ENCODE measurements around the gene INSIG1.

INSIG1 gene

DNA sequence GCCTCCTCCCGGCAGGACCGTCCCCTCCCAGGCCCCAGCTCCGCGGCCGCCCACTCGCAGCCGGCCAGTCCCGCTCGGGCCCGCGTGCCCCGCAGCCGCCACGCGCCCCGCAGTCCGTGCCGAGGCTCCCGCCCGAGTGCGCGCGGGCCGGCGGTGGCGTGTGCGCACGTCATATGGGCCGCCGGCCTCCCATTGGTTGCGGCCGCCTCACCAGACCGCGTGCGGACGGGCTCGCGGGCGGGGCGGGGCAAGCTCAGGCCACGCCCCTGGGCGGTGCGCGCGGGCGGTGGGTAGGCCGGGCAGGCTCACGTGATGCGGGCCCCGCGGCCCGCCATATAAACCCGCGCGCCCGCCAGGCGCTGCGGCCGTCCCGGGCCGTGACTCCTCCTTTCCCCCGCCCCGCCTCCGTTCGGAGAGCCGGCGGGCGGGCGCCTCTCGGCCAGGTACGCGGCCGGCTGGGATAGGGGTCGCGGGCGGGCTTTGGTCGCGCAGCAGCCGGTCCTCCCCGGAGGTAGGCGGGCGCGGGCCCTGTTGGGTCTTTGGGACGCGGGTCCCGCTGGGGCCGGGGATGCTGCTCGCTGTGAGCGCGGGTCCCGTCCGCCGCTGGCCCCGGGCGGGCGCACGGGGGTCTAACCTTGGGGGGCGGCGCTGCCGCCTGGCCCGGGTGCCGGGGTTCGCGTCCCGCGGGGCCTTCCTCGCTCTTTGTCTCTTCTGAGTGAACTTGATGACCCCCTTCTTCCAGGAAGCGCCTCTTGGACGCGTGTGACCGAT lies at the start of gene INSIG1:
Gene INSIG1, plus strand, starts transcription at position 362 of the 771 bp plus-strand sequence. Its CDS starts 408 bp downstream, at position 770.
- DNase-seq = peak; percentile 50

DNA sequence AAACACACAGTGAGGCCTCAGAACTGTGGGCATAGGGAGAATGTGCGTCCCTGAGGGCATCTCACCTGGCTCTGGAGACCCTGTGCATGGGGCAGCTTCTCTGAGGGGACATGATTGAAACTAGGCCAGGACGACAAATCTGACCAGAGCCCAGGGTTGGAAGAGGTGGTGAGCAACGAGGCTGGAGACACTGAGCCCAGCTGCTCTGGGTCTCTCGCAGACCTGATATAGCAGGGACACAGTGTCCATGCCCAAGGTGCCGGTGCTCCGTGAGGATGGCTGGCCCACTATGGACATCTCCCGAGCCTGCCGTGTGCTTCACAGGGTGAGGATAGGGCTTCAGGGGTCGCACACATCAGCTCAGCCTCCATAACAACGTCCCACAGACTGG lies 49.3 kb upstream of the INSIG1 start:
- no peak for DNase-seq

DNA sequence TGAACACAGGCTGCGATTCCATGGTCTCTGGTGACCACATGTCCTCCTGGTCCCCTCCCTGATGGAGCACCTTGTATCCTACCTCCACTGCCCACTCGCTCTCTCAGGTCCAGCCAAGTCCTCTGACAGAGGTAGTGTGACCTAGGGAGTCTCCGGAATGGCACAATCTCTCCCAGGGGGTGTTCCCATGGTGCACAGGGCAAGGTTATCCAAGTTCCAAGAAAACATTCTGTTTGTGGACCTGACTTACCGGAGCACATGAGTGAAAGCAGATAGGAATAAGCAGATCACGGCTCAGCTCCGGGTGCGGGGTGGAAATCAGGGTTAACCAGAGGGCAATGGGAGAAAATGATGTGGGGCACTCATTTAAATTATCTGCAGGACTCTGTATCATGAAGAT lies 45.8 kb upstream of the INSIG1 start:
- DNase-seq = no peak

DNA sequence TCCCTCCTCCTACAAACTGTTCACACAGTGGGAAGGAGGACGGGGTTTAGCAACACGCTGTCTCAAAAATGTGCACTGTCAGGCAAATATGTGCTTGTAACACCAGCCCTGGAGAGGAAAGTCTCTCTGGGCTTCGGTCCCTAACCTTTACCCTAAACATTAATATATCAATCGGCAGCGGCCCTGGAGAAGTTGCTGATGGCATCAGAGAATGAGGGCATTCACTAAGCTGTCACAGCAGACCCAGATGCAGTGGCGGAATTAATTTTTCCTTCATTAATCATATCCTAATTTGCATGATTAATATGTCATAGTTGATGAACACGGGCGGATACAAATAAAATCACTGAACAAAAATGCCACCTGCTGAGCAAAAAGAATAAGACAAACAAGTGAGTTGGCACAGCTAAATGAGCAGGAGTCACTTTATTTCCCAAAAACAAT lies 45.2 kb upstream of the INSIG1 start:
- no peak for DNase-seq

DNA sequence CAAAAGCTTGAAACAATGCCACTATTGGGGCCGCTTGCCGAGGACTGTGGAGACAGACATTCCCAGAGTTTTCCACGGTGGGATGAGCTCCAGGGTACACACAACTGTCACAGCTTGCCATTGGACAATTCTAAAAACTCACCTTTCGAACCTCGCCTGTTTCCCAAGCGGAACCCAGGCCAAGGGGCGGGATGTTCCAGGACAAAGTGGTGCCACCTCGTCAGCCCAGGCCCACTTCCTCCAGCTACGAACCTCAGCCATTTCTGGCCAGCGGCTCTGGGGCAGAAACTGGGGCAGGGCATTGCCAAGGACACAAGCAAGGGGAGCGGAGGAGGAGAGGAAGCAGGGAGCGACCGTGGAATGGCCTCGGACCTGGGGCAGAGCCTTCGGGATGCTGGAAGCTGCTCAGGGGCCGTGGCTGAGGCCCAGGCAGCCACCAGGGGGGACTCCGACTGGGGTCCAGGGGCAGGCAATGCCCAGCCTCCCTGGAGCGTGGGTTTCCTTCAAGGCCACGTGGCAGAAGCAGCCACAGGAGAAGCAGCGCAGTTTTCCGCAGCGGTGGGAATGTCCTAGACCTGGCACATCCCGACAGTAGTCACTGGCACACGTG lies 44.7 kb upstream of the INSIG1 start:
- no peak for DNase-seq

DNA sequence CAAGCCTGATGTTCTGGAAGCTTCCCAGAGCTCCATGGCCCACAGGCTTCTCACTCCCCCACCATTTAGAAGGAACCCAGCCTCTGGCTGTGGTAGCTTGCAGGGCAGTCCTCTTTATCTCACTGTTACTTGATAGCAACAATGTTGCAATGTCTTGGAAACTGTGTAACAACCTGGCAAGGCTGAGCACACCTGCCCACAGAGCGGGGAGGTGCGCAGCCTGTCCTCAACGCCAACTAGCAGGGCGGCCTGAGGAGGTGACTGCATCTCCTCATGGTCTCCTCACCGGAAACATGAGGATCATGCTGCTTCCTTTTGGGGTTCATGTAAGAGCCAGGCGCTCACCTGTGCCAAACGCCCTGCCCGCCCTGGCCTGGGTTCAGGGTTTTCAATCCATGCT lies 43.7 kb upstream of the INSIG1 start:
- DNase-seq = no peak

DNA sequence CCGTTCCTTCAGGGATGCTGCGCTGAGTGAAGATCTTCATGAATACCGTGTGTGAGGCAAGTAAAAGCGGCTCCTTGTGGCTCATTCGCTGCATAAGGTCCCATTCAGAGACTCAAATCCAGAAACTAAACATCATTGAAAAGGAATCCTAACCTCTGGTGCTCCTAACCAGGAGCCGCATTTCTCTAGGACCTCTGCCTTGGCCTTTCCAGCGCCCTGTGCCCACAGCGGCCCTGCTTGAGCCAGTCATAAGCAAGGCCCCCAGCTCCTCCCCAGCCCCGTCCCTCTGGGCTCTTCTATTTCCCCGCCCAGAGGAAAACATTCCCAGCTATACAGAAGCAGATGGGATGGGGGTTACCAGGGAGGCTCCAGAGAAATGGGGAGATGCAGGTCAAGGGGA lies 42.6 kb upstream of the INSIG1 start:
- DNase-seq = no peak

DNA sequence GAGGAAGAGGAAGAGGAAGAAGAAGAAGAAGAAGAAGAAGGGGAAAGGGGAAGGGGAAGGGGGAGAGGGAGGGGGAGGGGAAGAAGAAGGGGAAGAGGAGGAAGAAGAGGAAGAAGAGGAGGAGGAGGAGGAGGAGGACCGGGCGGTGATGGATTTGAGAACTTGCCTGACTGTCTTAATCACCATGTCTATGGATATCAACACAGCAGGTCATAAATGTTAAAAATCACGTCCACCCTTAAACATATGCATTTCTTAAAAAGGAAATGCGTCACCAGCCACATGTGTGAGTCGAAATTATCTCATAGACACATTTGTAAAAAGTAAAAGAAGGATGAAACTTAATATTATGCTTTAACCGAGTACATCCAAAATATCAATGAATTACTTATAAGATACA lies 42.1 kb upstream of the INSIG1 start:
- DNase-seq = no peak

DNA sequence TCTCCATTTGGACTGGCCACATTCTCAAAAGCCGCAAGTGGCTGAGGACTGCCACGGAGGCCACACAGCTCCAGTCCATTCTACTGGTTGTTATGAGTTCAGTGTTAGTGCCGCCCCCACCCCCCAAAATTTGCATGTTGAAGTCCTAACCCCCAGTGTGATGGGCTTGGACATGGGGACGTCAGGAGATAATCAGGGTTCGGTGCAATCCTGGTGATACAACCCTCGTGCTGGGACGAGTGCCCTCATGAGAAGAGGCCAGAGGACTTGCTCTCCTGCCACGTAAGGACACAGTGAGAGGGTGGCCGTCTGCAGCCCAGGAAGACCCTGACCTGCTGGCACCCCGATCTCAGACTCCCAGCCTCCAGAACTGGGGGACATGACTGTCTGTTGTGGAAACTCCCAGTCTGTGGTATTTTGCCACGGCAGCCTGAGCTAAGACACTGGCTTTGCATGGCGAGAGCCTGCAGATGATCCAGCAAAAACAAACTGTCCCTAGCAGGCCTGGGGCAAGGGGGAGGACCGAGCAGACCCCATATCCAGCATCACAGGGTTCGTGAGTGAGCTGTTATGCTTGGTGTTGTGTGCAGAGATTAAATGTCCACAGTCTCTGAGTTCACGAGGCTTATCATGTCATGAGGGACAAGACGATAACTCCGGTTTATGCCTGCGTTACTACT lies 41.5 kb upstream of the INSIG1 start:
- no peak for DNase-seq

DNA sequence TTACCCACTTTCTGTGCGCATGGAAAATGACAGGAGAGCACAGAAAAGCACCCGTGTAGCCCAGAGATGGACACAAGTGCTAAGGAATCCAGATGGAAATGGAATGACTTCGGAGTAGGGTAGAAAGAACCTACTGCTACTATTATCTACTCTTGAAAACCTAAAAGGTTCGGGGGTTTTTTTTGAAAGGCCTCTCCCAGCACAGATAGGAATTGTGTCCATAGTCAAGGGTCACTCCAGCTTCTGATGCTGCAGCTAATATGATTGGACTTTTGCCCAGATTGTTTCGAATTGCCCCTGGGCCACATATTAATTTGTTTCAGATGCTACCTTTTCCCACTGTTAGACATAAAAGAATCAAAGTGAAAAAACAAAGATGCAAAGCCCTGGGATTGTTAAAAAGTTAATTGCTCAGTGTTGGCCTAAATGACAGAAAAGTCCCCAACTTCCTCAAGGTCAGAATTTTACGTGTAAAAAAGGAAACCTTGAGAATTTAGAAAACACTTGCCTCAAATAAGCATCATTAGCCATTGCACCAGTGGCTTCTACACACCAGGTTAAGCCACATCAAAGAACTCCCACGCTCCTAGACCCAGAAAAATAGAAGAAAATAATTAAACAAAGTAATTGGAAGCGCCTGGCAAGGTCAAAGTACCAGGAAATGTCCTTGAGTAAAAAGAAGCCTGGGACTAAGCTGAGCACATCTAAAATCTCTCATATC lies 40.8 kb upstream of the INSIG1 start:
- no peak for DNase-seq

DNA sequence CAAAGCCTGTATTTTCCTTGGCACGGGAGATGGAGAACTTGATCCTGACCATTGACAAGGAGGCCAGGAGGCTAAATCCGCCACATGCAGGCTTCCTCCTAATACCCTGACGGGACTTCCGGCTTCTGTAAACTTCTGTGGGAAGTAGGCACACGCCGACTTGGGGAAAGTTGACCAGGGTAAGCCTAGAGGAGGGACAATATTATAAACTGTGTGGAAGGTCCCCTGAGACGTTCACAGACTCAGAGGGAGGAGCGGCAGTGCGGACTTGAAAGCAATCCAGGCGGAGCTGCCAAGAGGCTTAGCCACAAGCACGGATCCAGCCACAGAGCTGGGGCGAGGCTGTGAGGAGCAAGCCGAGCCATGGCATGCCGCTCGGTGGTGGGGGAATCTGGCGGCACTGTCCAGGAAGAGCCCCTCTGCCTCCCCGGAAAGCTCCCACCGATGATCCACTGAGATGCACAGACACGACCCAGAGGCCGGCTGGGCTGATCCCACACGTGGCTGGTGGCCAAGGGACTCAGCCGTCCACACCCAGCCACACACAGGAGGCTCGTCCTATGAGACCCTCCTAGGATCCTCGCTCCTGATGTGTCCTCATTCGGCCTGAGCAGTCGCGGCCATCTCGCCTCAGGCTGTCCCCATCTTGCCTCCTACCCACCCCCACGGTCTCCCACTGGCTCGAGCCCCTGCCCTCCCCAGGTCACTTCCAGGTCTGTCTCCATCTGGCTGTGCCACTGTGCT lies 40.0 kb upstream of the INSIG1 start:
- peak; percentile 79 for DNase-seq

DNA sequence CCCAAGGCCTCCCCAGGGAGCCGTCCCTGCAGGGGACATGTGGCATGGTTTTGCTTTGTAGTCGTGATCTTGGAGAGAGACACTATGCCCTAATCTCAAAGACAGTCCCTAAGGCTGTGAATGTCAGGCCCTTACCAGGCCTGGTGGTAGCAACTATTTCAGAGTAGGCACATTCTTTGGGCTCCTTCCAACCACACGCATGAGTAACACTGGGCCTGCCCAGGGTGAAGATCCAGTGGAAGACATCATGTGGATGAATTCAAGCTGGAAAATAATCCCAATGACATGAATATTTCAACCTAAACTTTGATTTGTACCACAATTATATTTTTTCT lies 39.5 kb upstream of the INSIG1 start:
- DNase-seq = no peak

DNA sequence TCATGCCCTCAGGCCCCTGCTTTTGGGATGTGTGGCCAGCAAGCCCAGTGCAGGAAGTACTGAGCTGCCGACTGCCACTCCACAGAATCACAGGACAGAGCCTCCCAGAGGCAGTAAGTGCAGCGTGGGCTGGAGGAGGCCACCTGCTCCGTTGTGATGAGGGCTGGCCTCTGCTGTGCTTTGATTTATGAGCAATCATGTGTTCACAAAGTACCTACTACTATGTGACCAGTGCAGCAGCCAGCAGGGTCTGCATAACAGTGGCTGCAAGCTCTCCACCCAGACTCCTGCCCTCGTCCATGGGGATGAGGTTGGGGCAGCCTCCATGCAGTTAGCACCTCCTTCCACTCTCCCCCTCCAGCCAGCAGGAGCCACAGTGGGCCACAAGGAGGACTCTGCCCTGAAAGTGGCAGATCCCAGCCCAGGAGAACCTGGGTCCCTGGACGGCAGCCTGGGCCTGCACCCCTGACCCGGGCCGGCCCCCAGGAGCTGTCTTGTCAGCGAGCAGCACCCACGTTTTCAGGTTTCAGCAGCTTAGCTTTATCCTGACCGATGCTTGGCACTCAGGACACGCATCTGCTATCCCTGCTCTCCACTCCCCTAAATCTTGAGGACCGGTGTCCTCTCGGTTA lies 37.7 kb upstream of the INSIG1 start:
- no peak for DNase-seq

DNA sequence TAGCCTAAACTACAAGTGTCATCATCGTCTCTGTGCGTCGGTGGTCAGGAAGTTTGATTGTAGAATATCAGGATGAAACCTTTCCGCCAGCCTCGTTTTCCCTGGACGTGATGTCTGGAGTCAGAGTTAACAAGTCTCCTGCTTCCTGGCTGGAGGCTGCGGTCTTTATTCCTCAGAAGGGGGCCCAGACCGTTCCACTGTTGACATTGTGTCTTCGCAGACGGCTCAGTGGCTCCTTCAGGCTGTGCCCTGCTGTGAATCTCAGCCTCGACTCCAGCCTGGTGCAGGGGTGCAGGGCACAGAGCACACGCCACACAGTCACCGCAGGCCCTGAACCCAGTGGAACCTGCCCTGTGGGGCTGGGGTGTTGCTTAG lies 37.2 kb upstream of the INSIG1 start:
- DNase-seq = no peak

DNA sequence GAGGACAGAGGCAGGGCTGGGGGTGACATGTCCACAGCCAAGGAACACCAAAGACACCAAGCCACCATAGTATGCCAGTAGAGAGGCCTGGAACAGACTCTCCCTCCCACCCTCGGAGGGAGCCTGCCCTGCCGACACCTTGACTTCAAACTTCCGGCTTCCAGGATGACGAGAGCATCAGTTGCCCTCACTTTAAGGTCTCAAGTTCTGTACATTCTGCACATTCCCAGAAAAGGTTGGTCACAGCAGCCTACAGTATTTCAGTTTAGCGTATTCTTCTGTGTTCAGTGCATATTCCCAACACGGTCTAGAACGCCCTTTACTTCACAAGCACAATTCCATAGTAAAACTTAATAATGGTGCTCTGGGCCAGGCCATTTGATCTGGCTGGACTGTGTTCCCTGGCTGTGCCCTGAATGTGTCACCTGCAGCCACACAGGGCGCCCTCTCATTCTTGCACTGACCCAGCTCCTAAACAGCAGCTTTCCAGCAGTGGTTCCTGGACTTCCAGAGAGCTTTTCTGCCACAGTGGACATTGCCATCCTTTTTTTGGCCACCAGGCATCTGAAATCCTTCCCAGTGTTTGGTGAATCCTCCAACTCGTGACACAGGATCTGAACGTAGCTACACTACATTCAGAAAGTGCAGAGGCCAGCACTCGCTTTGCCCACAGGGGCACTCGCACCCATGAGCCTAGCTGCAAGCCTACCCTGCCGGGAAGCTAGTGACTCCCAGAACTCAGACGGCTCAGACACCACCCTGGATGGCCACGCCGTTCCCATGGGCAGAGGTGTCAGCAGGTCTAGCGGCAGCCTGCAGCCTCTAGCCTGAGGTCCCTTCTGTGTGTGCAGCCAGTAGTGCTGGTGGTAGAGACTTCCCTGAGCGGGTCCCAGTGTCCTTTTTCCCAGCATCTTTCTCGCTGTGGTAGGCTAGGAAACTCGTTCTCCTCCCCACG lies 36.4 kb upstream of the INSIG1 start:
- no peak for DNase-seq

DNA sequence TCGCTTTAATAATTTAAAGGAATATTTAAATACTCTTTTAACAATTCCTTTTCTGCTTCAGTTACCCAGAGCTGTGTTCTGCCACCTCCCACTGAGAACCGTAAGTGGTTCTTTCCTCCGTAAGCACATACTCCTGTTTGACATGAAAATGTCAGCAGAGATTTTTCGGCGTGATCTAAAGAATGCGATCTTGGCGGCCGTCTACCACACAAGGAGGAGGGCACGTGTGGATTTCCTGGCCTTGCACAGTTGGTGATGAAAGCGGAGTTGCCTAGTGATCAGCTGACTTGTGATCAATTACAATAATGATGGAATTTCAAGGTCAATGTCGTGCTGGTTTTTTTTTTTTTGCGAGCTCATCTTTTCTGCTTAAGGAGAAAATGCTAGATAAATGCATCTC lies 35.6 kb upstream of the INSIG1 start:
- no peak for DNase-seq

DNA sequence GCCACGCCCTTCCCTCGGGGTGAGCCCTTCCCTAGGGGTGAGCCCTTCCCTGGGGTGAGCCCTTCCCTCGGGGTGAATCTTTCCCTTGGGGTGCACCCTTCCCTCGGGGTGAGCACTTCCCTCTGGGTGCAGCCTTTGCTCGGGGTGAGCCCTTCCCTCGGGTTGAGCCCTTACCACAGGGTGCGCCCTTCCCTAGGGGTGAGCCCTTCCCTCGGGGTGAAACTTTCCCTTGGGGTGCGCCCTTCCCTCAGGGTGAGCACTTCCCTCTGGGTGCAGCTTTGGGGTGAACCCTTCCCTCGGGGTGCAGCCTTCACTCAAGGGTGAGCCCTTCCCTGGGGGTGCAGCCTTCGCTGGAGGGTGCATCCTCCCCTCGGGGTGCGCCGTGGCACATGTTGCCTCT lies 34.6 kb upstream of the INSIG1 start:
- DNase-seq = no peak

DNA sequence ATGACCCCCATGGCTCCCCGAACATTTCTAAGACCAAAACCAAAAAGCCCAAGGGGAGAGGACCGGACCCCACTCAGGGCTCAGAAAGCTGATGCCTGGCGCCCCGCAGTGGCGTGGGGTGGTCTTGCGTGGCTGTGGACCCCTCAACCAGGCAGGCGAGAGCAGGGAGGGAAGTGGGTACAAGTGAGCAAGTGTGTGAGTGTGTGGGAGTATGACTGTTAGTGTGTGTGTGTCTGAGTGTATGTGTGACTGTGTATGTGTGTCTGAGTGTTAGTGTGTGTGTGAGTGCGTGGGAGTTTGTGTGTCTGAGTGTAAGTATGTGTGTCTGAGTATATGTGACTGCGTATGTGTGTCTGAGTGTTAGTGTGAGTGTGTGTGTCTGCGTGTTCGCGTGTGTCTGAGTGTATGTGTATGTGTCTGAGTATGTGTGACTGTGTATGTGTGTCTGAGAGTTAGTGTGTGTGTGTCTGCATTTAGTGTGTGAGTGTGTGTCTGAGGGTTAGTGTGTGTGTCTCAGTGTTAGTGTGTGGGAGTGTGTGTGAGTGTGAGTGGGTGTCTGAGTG lies 34.0 kb upstream of the INSIG1 start:
- no peak for DNase-seq

DNA sequence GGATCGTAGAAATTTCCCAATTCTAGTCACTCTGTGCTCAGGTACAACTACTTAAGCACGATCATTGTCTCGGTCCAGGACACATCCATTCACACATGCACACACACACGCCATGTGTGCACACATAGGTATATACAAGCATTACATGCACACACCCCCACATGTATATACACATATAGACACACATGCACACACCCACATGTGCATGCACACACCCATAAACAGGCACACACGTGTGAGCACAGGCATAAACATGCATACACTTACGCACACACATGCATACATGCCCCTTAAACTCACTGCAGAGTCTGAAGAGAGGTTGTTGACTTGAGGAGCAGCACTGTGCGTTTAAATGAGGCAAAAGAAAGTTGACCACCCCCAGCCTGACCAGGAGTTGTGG lies 32.5 kb upstream of the INSIG1 start:
- no peak for DNase-seq

DNA sequence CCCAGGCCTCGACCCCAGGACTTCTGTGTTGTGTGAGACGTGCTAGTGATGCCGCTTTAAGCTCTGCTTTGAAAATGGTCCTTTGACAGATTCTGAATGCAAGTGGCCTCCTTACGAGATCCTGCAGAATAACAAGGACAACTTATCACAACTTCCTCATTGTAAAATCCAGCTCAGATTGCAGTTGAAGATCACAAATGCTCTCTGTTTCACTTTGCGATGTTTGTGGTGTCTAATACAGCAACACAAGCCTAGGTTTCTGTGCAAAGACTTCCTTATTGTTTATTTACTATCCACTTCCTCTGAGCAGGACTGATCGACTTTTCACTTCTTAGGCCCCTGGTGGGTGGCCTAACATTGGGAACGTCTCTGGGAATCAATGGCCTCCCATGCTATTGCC lies 31.7 kb upstream of the INSIG1 start:
- no peak for DNase-seq

DNA sequence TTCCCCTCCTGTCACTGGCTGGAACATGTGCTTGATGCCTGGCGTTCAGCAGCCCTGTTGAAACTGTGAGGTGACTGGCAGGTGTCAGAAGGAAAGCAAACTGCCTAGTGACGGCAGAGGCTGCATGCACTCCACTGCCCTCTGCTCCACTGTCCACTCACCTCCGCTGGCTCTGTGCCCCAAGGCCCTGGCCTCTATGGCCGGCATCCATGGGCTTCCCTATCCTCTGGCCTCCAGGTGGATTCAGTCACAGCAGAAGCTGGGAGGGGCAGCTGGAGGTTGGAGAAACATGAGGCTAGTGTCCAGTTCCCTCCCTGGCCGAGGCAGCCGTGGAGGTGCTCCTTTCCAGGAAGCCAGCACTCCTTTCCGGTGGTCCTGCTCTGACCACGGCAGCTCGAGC lies 31.2 kb upstream of the INSIG1 start:
- DNase-seq = no peak
